D721Med (cell line): ENCODE measurements around the gene B3GALT5.

ENCODE experiments used
- DNase-seq: peaks from one replicate; pipeline ENCODE4 v3.0.0; 2011; ENCODE audit warnings: low spot score; ENCODE audit not compliant: insufficient read length
- FAIRE-seq: peaks from 2 replicates; lab custom pipeline; 2011; peaks lifted over from hg19 to GRCh38; lab: Jason Lieb, UNC
- TF ChIP-seq, protein P1 (sequence below): IDR thresholded peaks from 2 replicates; pipeline ENCODE4 v1.5.1; 2012; ENCODE audit warnings: mild to moderate bottlenecking, control low read depth; ENCODE audit not compliant: insufficient read depth; ENCODE audit errors: missing control alignments

The B3GALT5 gene

DNA sequence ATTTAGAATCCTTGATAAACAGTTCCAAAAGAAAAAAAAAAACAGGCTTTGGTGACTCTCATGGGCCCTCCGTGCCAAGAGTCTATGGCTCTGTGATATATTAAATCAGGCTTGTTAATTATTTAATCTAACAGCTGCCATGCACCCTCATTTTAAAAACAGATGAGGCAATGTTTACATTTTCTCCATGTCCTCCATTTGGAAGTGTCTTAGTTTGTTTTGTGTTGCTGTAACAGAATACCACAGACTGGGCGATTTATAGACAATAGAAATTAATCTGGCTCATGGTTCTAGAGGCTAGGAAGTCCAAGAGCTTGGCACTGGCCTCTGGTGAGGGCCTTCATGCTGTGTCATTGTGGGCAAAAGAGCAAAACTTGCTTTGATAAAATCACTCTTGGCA, 58.0 kb downstream of the B3GALT5 start:
- TF ChIP-seq, protein P1, sequence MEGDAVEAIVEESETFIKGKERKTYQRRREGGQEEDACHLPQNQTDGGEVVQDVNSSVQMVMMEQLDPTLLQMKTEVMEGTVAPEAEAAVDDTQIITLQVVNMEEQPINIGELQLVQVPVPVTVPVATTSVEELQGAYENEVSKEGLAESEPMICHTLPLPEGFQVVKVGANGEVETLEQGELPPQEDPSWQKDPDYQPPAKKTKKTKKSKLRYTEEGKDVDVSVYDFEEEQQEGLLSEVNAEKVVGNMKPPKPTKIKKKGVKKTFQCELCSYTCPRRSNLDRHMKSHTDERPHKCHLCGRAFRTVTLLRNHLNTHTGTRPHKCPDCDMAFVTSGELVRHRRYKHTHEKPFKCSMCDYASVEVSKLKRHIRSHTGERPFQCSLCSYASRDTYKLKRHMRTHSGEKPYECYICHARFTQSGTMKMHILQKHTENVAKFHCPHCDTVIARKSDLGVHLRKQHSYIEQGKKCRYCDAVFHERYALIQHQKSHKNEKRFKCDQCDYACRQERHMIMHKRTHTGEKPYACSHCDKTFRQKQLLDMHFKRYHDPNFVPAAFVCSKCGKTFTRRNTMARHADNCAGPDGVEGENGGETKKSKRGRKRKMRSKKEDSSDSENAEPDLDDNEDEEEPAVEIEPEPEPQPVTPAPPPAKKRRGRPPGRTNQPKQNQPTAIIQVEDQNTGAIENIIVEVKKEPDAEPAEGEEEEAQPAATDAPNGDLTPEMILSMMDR = no peak
- DNase-seq = no peak
- FAIRE-seq = no peak

DNA sequence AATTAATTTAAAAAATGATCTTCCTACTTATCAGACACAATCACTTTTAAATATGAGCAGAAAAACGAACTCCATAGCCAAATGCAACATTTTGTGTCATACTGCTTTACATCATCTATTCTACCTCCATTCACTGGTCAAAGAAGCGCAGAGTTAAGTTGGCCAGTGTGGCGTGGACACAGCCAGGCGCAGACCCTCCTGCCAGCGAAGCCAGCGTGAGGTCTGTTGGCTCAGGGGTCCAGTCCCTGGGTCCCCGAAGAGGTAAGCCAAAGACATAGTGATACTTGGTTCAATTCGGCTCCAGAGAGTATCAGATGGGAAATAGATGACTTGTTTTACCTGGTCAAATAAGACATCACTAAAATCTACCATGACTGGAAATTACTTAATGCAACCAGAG, 59.2 kb downstream of the B3GALT5 start:
- FAIRE-seq (no peak), DNase-seq (no peak)
- TF ChIP-seq, protein P1 = no peak

GRCh38 chr21:39673163-39673562, 60.4 kb downstream of the B3GALT5 start:
- no peak for FAIRE-seq
- TF ChIP-seq, protein P1 = no peak
- no peak for DNase-seq

DNA sequence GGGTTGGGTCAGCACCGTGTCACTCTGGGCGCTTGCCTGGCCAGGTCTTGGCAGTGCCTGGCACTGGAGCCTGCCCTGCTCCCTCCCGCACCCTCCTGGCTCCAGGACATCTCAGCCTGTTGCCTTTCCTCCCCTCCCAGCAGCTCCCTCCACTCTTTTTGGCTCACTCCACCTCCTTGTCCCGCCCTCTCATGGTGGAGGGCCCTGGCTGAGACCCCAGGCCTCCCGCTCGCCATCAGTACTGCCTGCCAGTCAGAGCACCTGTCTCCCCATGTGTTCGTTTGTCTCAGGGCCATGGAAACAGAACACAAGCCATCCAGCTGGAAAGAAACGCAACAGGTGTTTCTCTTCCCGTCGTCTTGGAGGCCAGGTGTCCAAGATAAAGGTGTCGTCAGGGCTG, 61.0 kb downstream of the B3GALT5 start:
- FAIRE-seq (no peak), DNase-seq (no peak)
- TF ChIP-seq, protein P1 = no peak

GRCh38 chr21:39674801-39675200, 62.1 kb downstream of the B3GALT5 start:
- FAIRE-seq (no peak), DNase-seq (no peak)
- TF ChIP-seq, protein P1 = no peak

GRCh38 chr21:39675590-39675989, 62.9 kb downstream of the B3GALT5 start:
- FAIRE-seq (no peak), DNase-seq (no peak)
- TF ChIP-seq, protein P1 = no peak

DNA sequence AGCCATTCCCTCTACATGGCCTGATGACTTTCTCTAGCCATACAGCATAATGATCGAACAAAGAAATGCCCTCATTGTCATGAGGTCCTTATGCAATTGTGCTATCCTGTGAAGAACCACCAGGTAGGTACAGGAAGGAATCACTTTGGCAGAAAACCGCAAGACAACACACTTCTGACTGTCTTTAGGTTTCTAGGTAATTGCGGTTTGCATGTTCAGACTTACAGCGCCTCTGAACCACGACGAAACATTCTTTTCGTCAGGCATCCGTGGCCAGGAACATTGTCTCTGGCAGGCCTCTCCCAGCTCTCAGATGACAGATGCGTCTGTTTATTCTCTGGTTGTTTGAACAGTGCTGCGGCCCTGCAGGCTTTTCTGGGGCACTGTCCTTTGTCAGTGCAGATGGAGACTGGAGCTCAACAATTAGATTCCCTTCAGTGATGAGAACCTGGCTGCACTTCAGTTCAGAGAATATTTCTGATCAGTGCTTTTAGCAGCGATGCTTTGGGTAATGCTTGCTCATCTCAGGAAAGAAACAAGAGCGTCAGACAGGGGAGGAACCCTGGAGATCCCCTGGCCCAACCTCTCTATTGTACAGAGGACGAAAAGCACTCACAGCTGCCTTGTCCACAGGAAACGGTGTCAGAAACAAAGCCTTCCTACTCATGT, 63.4 kb downstream of the B3GALT5 start:
- TF ChIP-seq, protein P1 = no peak
- no peak for FAIRE-seq
- no peak for DNase-seq
